ENCODE results near the gene IL20. TPM values are rescaled to one million over a fixed set of nuclear protein-coding genes. Genes with fewer than 3 reads are reported as not detected.

IL20 gene
- total RNA-seq, 1 donor from 2014 or later, result not detected

DNA sequence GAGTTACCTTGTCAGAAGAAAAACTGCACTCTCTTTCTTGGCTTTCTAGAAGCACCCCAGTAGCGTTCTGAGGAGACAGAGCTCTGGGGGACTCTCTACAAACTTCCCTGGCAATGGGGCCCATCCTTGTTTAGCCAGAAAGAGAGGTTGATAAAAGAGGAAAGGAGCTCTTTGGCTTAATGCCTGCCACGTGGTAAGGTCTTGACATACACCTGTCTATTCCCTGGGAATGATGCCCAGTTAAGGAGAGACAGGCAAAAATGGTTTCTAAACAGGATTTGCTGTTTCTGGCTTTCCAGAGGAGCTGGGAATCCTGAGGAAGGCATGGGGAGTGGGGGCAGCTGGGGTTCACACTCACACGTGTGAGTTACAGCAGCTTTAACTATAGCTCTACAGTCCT is 30.2 kb upstream of the IL20 start:
- Mint-ChIP-seq H3K9me3 (no peaks in the 10 kb centered on the region), H3K36me3 (no peaks in the 10 kb centered on the region), H3K27me3 (peaks cover 49% of the 10 kb centered on the region), H3K4me3 (no peak overlapping the region), H3K27ac (no peak overlapping the region), H3K4me1 (ENCODE audit: unreplicated experiment) (peaks cover 11% of the 10 kb centered on the region)
- TF ChIP-seq CTCF (conservative IDR thresholded peaks at IDR 0.05), result no peak
- no peak for DNase-seq (ENCODE audit: extremely low spot score, unreplicated experiment)

- Mint-ChIP-seq H3K9me3 (no peaks in the 10 kb centered on the region), H3K27me3 (peaks cover 49% of the 10 kb centered on the region), H3K4me1 (ENCODE audit: unreplicated experiment) (peaks cover 11% of the 10 kb centered on the region), H3K27ac (no peak overlapping the region), H3K4me3 (no peak overlapping the region), H3K36me3 (no peaks in the 10 kb centered on the region)
- no peak for DNase-seq (ENCODE audit: extremely low spot score, unreplicated experiment)
- no peak for TF ChIP-seq CTCF (conservative IDR thresholded peaks at IDR 0.05)
These were observed 29.3 kb upstream of the IL20 start for GRCh38 chr1:206836111-206836510.

DNA sequence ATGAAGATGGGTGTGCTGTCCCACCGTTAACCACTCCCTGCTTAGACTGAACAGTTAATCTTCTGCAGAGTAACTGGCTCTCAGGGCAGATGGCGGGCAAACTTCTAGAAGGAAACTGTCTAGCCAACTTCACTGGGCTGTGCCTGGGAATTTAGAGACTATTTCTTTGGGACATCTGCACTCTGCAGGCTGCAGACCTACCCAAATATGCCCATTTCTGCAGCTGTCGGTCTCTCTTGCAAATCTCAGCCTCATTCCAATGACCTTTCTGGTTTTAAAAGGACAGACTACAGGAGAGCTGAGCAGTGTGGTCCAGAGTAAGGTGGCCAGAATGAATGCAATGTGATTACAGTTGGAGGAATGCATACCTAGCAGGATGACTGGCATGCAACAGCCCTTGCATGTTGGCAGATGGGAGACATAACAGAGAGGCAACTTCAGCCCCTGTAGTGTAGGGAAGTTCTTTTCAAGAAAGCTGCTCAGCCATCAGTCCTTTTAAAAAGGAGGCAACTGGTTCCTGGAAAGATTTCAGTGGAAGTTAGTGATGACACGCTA is 26.3 kb upstream of the IL20 start:
- H3K36me3 Mint-ChIP-seq, result no peaks in the 10 kb centered on the region
- no peak for TF ChIP-seq CTCF (conservative IDR thresholded peaks at IDR 0.05)
- DNase-seq (ENCODE audit: extremely low spot score, unreplicated experiment), result no peak
- no peak overlapping the region for H3K4me3 Mint-ChIP-seq
- H3K9me3 Mint-ChIP-seq, result no peaks in the 10 kb centered on the region
- H3K27me3 Mint-ChIP-seq, result peaks cover 49% of the 10 kb centered on the region
- H3K4me1 Mint-ChIP-seq (ENCODE audit: unreplicated experiment), result no peaks in the 10 kb centered on the region
- no peak overlapping the region for H3K27ac Mint-ChIP-seq

GRCh38 chr1:206839857-206840256 is 25.6 kb upstream of the IL20 start:
- DNase-seq (ENCODE audit: extremely low spot score, unreplicated experiment), result no peak
- no peak overlapping the region for H3K27ac Mint-ChIP-seq
- no peaks in the 10 kb centered on the region for H3K4me1 Mint-ChIP-seq (ENCODE audit: unreplicated experiment)
- TF ChIP-seq CTCF (conservative IDR thresholded peaks at IDR 0.05), result no peak
- H3K36me3 Mint-ChIP-seq, result no peaks in the 10 kb centered on the region
- no peak overlapping the region for H3K4me3 Mint-ChIP-seq
- H3K27me3 Mint-ChIP-seq, result peaks cover 41% of the 10 kb centered on the region
- H3K9me3 Mint-ChIP-seq, result no peaks in the 10 kb centered on the region

DNA sequence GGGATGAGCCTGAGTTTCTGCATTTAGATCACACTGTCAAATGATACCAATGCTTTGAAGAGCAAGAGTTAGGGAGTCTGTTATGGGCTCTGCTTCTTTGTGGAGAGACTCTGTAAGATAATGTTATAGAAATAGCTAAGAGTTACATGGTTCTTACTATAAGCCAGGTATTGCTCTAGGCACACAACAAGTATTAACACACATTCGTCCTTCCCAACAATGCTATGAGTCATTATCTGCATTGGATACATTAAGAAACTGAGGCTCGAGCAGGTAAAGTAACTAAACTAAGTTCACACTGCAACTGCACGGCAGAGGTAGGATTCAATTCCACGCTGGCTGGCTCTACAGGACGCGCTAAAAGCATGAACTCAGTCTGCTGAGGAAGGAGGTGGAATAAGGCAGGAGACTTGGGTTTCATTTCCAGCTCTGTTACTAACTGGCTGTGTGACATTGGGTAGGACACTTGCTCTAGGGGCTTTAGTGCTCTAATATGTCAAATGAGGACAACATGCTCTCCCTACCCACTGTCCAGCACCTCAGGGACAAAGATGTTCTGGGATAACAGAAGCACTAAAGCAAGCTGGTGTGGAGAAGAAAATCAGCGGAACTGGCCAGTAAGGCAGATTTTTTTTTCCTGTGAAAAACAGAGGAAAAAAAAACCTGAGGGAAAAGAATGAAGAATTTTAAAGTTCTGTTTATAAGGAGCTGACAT is 23.7 kb upstream of the IL20 start:
- no peak for DNase-seq (ENCODE audit: extremely low spot score, unreplicated experiment)
- Mint-ChIP-seq H3K9me3 (no peaks in the 10 kb centered on the region), H3K36me3 (no peaks in the 10 kb centered on the region), H3K27me3 (peaks cover 34% of the 10 kb centered on the region), H3K27ac (no peak overlapping the region), H3K4me3 (no peak overlapping the region), H3K4me1 (ENCODE audit: unreplicated experiment) (no peaks in the 10 kb centered on the region)
- TF ChIP-seq CTCF (conservative IDR thresholded peaks at IDR 0.05), result no peak
